Gastrocnemius medialis (tissue), 4 donors: ENCODE data around the gene IL2RA.

ENCODE experiments used
- POLR2A ChIP-seq, 2 donors: fragments of 450-650 bp; IDR thresholded peaks; one replicate each; pipeline ENCODE4 v1.6.1; 2017; ENCODE audit warnings: antibody characterized with exemption in 2 of 2, mild to moderate bottlenecking in 2 of 2, moderate library complexity in 2 of 2
- TF ChIP-seq, protein P1 (sequence below), 5 experiments: fragments of 450-650 bp in 3 of 5; fragments of 200-600 bp in 2 of 5; sonication (generic) in 2 of 5; IDR thresholded peaks in 4 of 5; conservative IDR thresholded peaks in 1 of 5; 1 replicate in 4 of 5; 2 replicates in 1 of 5; pipeline ENCODE4 v1.5.1; 2016 to 2019; ENCODE audit warnings: antibody characterized with exemption in 5 of 5, mild to moderate bottlenecking in 3 of 5, moderate library complexity in 3 of 5

DNA sequence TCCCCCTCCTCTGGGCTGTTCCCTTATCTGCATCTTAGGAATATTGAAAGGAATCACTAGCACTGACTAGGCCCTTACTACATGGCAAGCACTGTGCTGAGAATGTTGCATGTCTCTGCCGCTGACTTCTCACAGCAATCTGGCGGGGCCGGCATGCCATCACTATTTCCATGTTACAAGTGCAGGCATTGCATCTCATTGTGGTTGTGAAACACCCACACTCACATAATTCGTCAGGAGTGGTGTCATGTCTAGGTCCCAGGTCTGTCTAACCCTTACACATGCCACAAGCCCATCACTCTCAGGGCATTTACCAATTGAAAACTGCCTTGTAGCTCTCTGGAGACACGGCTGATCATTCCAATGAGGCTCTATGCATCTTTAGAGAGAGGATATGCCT lies 8.5 kb upstream of the IL2RA start:
- TF ChIP-seq, protein P1, sequence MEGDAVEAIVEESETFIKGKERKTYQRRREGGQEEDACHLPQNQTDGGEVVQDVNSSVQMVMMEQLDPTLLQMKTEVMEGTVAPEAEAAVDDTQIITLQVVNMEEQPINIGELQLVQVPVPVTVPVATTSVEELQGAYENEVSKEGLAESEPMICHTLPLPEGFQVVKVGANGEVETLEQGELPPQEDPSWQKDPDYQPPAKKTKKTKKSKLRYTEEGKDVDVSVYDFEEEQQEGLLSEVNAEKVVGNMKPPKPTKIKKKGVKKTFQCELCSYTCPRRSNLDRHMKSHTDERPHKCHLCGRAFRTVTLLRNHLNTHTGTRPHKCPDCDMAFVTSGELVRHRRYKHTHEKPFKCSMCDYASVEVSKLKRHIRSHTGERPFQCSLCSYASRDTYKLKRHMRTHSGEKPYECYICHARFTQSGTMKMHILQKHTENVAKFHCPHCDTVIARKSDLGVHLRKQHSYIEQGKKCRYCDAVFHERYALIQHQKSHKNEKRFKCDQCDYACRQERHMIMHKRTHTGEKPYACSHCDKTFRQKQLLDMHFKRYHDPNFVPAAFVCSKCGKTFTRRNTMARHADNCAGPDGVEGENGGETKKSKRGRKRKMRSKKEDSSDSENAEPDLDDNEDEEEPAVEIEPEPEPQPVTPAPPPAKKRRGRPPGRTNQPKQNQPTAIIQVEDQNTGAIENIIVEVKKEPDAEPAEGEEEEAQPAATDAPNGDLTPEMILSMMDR (IDR thresholded peaks at IDR 0.05 in 4 of 5, conservative IDR thresholded peaks at IDR 0.05 in 1 of 5), result no peak
- TF ChIP-seq POLR2A (IDR thresholded peaks at IDR 0.05), result no peak
